GM12872 (cell line): ENCODE measurements around the gene MUCL3.
A peak's percentile ranks its signal among the peaks of the same experiment; 100 is the strongest.

ENCODE experiments used
- TF ChIP-seq, protein P1 (sequence below): IDR thresholded peaks from 3 replicates; pipeline ENCODE4 v1.5.1; 2011; ENCODE audit warnings: low read depth, mild to moderate bottlenecking, low read length, moderate library complexity; ENCODE audit not compliant: insufficient read depth

Gene MUCL3

DNA sequence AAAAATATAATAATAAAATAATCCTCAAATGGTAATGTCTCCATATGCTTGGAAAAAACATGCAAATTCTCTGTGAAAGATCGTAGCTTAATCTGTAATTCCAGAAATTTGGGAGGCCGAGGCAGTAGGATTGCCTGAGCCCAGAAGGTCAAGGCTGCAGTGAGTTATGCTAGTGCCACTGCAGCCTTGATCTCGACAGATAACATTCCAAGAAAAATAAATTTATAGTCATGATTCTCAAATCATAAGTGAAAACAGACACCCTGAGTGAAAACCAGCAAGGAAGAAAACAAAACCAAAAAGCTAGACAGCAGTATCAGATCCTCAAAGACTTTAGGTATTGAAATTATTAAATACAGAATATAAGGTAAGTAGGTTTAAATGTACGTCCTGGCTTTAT, 38.9 kb downstream of the MUCL3 start:
- TF ChIP-seq, protein P1, sequence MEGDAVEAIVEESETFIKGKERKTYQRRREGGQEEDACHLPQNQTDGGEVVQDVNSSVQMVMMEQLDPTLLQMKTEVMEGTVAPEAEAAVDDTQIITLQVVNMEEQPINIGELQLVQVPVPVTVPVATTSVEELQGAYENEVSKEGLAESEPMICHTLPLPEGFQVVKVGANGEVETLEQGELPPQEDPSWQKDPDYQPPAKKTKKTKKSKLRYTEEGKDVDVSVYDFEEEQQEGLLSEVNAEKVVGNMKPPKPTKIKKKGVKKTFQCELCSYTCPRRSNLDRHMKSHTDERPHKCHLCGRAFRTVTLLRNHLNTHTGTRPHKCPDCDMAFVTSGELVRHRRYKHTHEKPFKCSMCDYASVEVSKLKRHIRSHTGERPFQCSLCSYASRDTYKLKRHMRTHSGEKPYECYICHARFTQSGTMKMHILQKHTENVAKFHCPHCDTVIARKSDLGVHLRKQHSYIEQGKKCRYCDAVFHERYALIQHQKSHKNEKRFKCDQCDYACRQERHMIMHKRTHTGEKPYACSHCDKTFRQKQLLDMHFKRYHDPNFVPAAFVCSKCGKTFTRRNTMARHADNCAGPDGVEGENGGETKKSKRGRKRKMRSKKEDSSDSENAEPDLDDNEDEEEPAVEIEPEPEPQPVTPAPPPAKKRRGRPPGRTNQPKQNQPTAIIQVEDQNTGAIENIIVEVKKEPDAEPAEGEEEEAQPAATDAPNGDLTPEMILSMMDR = no peak

DNA sequence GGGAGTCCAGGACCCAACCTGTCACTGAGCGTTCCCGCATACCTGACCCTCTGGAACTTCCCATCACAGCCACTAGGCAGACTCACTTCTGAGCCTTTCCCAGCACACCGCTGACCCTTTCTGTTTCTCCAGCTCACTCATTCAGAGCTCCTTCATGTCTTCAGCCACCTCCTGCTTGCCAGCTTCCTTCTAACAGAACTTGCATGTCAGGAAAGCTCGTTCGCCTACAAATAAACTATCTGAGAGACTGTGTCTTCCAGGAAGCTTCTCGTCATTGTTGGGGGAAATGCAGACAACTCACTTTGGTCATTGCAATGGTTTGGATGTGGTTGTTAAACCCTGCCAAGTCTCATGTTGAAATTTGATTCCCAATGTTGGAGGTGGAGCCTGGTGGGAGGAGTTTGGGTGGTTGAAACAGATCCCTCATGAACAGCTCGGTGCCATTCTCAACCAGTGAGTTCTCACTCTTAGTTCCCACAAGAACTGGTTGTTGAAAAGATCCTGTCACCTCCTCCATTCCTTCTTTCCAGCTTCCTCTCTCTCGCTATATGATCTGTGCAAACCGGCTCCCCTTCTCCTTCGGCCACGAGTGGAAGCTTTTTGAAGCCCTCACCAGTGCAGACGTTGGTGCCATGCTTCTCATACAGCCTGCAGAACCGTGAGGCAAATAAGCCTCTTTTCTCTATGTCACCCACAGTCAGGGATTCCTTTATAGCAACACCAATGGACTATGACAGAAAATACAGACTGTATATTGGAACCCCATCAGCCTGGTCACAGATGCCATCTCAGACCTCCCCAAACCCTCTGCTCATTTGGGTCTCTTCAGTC, 41.4 kb downstream of the MUCL3 start:
- TF ChIP-seq, protein P1 = peak; percentile 27; the same call in 1 of the 3 replicates

DNA sequence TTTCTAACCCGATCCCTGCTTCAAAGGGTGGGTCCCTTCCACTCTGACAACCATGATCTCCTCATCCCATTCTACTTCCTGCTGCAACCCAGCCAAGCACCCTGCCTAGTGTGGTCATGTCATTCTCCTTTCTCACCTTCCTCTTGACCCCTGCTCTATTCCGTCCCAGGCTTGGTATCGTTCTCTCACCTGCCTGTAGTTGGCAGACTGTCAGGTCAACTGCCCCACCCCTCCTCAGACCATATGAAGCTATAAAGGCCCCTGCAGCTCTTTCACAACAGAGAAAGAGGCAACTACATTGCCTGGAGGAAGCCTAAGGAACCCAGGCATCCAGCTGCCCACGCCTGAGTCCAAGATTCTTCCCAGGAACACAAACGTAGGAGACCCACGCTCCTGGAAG, 42.7 kb downstream of the MUCL3 start, which contains the start of gene MUC21:
MUC21 (plus strand) TSS at position 280 of the 400 bp plus-strand sequence. CDS start 241 bp downstream, outside the sequence.
- TF ChIP-seq, protein P1 = no peak

DNA sequence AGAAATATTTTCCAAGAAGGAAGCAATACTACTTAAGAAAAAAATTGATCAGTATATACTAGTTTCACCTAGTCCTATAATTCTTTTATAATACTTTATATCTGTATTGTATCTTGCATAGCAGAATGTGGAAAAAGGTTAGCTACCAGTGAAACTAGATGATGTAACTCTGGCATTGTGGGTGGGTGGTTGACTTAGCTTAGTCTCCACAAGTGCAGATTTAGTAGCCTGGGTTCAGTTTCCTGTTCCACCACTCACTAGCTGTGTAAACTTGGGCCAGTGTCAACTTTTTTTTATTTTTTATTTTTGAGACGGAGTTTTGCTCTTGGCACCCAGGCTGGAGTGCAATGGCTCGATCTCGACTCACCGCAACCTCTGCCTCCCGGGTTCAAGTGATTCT, 44.7 kb downstream of the MUCL3 start:
- TF ChIP-seq, protein P1 = no peak

DNA sequence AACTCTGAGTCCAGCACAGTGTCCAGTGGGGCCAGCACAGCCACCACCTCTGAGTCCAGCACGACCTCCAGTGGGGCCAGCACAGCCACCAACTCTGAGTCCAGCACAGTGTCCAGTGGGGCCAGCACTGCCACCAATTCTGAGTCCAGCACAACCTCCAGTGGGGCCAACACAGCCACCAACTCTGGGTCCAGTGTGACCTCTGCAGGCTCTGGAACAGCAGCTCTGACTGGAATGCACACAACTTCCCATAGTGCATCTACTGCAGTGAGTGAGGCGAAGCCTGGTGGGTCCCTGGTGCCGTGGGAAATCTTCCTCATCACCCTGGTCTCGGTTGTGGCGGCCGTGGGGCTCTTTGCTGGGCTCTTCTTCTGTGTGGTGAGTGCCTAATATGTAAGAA, 46.5 kb downstream of the MUCL3 start:
- TF ChIP-seq, protein P1 = no peak

DNA sequence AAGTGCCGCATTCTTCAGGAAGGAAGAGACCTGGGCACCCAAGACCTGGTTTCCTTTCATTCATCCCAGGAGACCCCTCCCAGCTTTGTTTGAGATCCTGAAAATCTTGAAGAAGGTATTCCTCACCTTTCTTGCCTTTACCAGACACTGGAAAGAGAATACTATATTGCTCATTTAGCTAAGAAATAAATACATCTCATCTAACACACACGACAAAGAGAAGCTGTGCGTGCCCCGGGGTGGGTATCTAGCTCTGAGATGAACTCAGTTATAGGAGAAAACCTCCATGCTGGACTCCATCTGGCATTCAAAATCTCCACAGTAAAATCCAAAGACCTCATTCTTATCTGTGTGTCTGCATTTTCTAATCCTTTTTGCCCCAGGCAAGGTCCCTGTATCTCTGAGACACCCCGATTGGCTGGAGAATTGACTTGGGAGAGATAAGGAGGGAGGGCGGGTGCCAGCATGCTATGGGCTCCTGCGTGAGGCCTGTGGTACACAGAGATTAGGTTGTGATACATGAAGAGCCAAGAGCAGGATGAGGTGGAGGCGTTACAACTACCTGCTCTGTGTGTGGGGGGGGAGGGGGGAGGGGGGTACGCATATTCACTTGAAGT, 47.5 kb downstream of the MUCL3 start:
- TF ChIP-seq, protein P1 = no peak

DNA sequence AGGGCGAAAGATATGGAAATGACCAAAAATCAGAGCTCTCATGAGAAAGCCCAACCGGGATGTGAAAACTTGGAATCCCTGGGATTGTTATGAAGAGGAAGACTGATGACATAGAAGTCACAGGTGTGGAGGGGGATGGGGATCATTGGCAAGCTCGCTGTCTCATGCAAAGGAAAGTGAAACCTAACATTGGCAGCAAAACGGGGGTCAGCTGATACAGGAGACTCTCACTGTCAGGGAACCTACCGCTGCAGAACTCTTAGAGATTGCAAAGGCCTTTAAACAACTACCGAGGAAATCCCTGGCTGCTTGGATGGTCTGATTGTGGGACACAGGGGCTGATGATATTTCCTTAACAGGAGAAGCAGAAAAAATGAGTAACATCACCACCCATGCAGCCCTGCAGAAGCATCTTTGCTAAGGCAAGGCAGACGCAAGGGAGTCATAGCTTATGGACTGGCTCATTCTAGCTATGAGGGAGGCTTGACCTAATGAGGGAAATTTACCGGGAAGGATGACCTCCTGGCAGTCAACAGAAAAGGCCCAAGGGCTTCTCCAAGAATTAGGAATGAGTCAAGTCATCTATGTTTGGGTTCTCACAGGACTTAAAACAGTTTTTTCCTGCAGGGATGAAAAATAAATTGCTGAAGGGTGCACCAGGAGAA, 49.8 kb downstream of the MUCL3 start:
- TF ChIP-seq, protein P1 = no peak
